Brain microvascular endothelial cell (primary cell): Measurements from ENCODE around the gene SNX9.
"Not testable (repeated sequence)": the region's sequence is repeated elsewhere in the genome, so short reads cannot be mapped to it uniquely, and the experiment has no call there.

Experiments
- DNase-seq: peaks from one replicate; pipeline ENCODE4 v3.0.0-alpha.2; 2020
- H3K27ac ChIP-seq: fragments of 250-450 bp; sonication (Bioruptor Pico); 2 replicates; pipeline ENCODE4 v1.5.1; 2020; ENCODE audit warnings: mild to moderate bottlenecking, moderate library complexity
- H3K27me3 ChIP-seq: fragments of 250-450 bp; sonication (Bioruptor Pico); replicated peaks from 2 replicates; pipeline ENCODE4 v1.5.1; 2020; ENCODE audit warnings: mild to moderate bottlenecking
- H3K36me3 ChIP-seq: fragments of 250-450 bp; sonication (Bioruptor Pico); replicated peaks from 2 replicates; pipeline ENCODE4 v1.5.1; 2020; ENCODE audit warnings: mild to moderate bottlenecking
- H3K4me3 ChIP-seq: 2 replicates; pipeline ENCODE4 v1.5.1; 2011; ENCODE audit warnings: low read depth, mild to moderate bottlenecking, control low read depth, low read length, moderate library complexity
- in situ Hi-C: cut with HindIII; loops from 2 replicates; pipeline ENCODE4 v1.10.0; 2017; ENCODE audit warnings: low sequenced_read_pairs, low pct_ligation_motif_present
- TF ChIP-seq, protein P1 (sequence below): IDR thresholded peaks from 2 replicates; pipeline ENCODE4 v1.5.1; 2011; ENCODE audit warnings: low read depth, mild to moderate bottlenecking, moderate library complexity, low read length, control low read depth, inconsistent platforms; ENCODE audit errors: missing control alignments

The SNX9 gene

GRCh38 chr6:157967020-157967419 lies 144.0 kb downstream of the SNX9 start:
- TF ChIP-seq, protein P1, sequence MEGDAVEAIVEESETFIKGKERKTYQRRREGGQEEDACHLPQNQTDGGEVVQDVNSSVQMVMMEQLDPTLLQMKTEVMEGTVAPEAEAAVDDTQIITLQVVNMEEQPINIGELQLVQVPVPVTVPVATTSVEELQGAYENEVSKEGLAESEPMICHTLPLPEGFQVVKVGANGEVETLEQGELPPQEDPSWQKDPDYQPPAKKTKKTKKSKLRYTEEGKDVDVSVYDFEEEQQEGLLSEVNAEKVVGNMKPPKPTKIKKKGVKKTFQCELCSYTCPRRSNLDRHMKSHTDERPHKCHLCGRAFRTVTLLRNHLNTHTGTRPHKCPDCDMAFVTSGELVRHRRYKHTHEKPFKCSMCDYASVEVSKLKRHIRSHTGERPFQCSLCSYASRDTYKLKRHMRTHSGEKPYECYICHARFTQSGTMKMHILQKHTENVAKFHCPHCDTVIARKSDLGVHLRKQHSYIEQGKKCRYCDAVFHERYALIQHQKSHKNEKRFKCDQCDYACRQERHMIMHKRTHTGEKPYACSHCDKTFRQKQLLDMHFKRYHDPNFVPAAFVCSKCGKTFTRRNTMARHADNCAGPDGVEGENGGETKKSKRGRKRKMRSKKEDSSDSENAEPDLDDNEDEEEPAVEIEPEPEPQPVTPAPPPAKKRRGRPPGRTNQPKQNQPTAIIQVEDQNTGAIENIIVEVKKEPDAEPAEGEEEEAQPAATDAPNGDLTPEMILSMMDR, result no peak
- in situ Hi-C loops, result no loop called here

GRCh38 chr6:157967486-157967885 lies 144.4 kb downstream of the SNX9 start:
- Histone ChIP-seq H3K4me3 (no peak overlapping the region), H3K36me3 (no peaks in the 10 kb centered on the region), H3K27me3 (no peaks in the 10 kb centered on the region), H3K27ac (no peak overlapping the region)
- no peak for DNase-seq
- in situ Hi-C loops, result no loop called here
- TF ChIP-seq, protein P1, result no peak

More at GRCh38 chr6:157967020-157967419, 144.0 kb downstream of the SNX9 start:
- Histone ChIP-seq H3K27me3 (no peaks in the 10 kb centered on the region), H3K36me3 (no peaks in the 10 kb centered on the region), H3K4me3 (no peak overlapping the region), H3K27ac (no peak overlapping the region)
- DNase-seq, result no peak

- H3K4me3 ChIP-seq, H3K36me3 ChIP-seq, in situ Hi-C loops, DNase-seq, H3K27ac ChIP-seq, H3K27me3 ChIP-seq: not testable (repeated sequence)
These were observed 149.1 kb downstream of the SNX9 start for GRCh38 chr6:157972177-157972576.

- in situ Hi-C loops, result no loop called here
- DNase-seq, result peak; percentile 50
These were observed 151.4 kb downstream of the SNX9 start for GRCh38 chr6:157974341-157974894.

GRCh38 chr6:157974967-157975366 lies 151.9 kb downstream of the SNX9 start:
- in situ Hi-C loops, result no loop called here
- no peak overlapping the region for H3K4me3 ChIP-seq
- H3K27me3 ChIP-seq, result no peaks in the 10 kb centered on the region
- TF ChIP-seq, protein P1, result no peak
- H3K36me3 ChIP-seq, result no peaks in the 10 kb centered on the region
- H3K27ac ChIP-seq, result no peak overlapping the region
- no peak for DNase-seq

More at GRCh38 chr6:157974341-157974894, 151.4 kb downstream of the SNX9 start:
- Histone ChIP-seq H3K36me3 (no peaks in the 10 kb centered on the region), H3K4me3 (no peak overlapping the region), H3K27ac (no peak overlapping the region), H3K27me3 (no peaks in the 10 kb centered on the region)
- TF ChIP-seq, protein P1, result no peak

- no peak overlapping the region for H3K27ac ChIP-seq
- in situ Hi-C loops, result no loop called here
- H3K36me3 ChIP-seq, result no peaks in the 10 kb centered on the region
- no peaks in the 10 kb centered on the region for H3K27me3 ChIP-seq
- TF ChIP-seq, protein P1, result no peak
- no peak for DNase-seq
- no peak overlapping the region for H3K4me3 ChIP-seq
These were observed 152.4 kb downstream of the SNX9 start for GRCh38 chr6:157975456-157975855.
